IMR-90 (cell line): ENCODE measurements around the gene RARB.

Experiments used
- BHLHE40 ChIP-seq: fragments of 150-350 bp; IDR thresholded peaks from 2 replicates; pipeline ENCODE4 v1.6.1; 2016; ENCODE audit warnings: mild to moderate bottlenecking, low read depth, low read length
- CEBPB ChIP-seq: IDR thresholded peaks from 2 replicates; pipeline ENCODE4 v1.6.1; 2012; ENCODE audit warnings: low read depth, low read length, improper control_type of control experiment
- CHD1 ChIP-seq: IDR thresholded peaks from 2 replicates; pipeline ENCODE4 v1.6.1; 2012; ENCODE audit warnings: low read depth, low read length, improper control_type of control experiment
- CTCF ChIP-seq: conservative IDR thresholded peaks from 2 replicates; pipeline ENCODE4 v1.5.1; 2012; ENCODE audit warnings: mild to moderate bottlenecking, low read depth, low read length, improper control_type of control experiment
- MAFK ChIP-seq: IDR thresholded peaks from 2 replicates; pipeline ENCODE4 v1.6.1; 2012; ENCODE audit warnings: low read depth, low read length, improper control_type of control experiment
- MAZ ChIP-seq: IDR thresholded peaks from 2 replicates; pipeline ENCODE4 v1.6.1; 2012; ENCODE audit warnings: low read depth, mild to moderate bottlenecking, low read length, improper control_type of control experiment, moderate library complexity, borderline replicate concordance
- NFE2L2 ChIP-seq: fragments of 150-350 bp; IDR thresholded peaks from 2 replicates; pipeline ENCODE4 v1.6.1; 2016; ENCODE audit warnings: low read depth, mild to moderate bottlenecking, low read length
- POLR2A ChIP-seq: IDR thresholded peaks from 2 replicates; pipeline ENCODE4 v1.6.1; 2012; ENCODE audit warnings: mild to moderate bottlenecking, low read depth, low read length
- RAD21 ChIP-seq: IDR thresholded peaks from 2 replicates; pipeline ENCODE4 v1.6.1; 2012; ENCODE audit warnings: low read length, improper control_type of control experiment
- RCOR1 ChIP-seq: IDR thresholded peaks from 2 replicates; pipeline ENCODE4 v1.6.1; 2012; ENCODE audit warnings: mild to moderate bottlenecking, low read length, improper control_type of control experiment; ENCODE audit not compliant: insufficient replicate concordance
- RFX5 ChIP-seq: IDR thresholded peaks from 2 replicates; pipeline ENCODE4 v1.8.0; 2012; ENCODE audit warnings: low read depth, mild to moderate bottlenecking, low read length, moderate library complexity
- SMC3 ChIP-seq: fragments of 150-350 bp; IDR thresholded peaks from 2 replicates; pipeline ENCODE4 v1.6.1; 2016; ENCODE audit warnings: low read depth, mild to moderate bottlenecking, antibody characterized with exemption, low read length, moderate library complexity
- USF2 ChIP-seq: fragments of 150-350 bp; IDR thresholded peaks from 2 replicates; pipeline ENCODE4 v1.6.1; 2017; ENCODE audit warnings: mild to moderate bottlenecking, antibody characterized with exemption, low read length, low read depth

GRCh38 chr3:25442486-25442885, 14.4 kb downstream of the RARB start:
- TF ChIP-seq CTCF: no peak
- no peak for TF ChIP-seq MAFK
- TF ChIP-seq POLR2A: no peak
- no peak for TF ChIP-seq BHLHE40
- TF ChIP-seq RFX5: no peak
- TF ChIP-seq CHD1: no peak
- TF ChIP-seq NFE2L2: no peak
- no peak for TF ChIP-seq SMC3
- TF ChIP-seq RAD21: no peak
- TF ChIP-seq MAZ: no peak
- TF ChIP-seq USF2: no peak
- TF ChIP-seq RCOR1: no peak
- TF ChIP-seq CEBPB: no peak
